ENCODE results near the gene OR52E4. TPM values are rescaled to one million over a fixed set of nuclear protein-coding genes. Genes with fewer than 3 reads are reported as not detected.

OR52E4 gene
- total RNA-seq, 1 donor from 2014 or later: not detected

GRCh38 chr11:5928271-5928670 lies 47.8 kb downstream of the OR52E4 start:
- no peaks in the 10 kb centered on the region for H3K4me1 ChIP-seq
- no peak overlapping the region for H3K4me3 ChIP-seq
- no peaks in the 10 kb centered on the region for H3K27me3 ChIP-seq (ENCODE audit: low read depth)
- H3K36me3 ChIP-seq: no peaks in the 10 kb centered on the region
- no peaks in the 10 kb centered on the region for H3K9me3 ChIP-seq
- no peak for TF ChIP-seq CTCF (IDR thresholded peaks at IDR 0.05)
- ATAC-seq (no peak), DNase-seq (no peak)
- intact Hi-C loops (cut with DNase I): no loop called here
- H3K27ac ChIP-seq: no peak overlapping the region

DNA sequence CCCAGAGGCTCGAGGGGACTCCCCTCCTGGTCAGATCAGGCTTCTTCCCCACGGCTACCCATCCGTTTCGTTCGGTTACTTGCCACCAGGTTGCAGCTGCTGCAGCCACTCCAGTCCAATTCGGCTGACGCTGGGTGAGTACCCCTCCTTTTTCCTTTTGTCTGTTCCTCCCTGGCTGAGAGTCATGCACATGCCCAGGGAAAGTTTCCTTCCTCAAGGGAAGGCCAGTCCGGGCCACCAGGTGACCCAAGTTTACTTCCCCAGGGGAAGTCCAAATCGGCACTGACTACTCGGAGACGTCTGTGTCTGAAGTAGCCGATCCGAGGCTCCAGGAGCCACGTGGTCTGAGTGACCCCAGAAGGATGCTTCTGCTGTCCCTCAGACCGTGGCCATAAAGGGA lies 48.4 kb downstream of the OR52E4 start:
- TF ChIP-seq CTCF (IDR thresholded peaks at IDR 0.05): no peak
- Histone ChIP-seq H3K9me3 (no peaks in the 10 kb centered on the region), H3K36me3 (no peaks in the 10 kb centered on the region), H3K27ac (no peak overlapping the region), H3K4me1 (no peaks in the 10 kb centered on the region), H3K4me3 (no peak overlapping the region), H3K27me3 (ENCODE audit: low read depth) (no peaks in the 10 kb centered on the region)
- intact Hi-C loops (cut with DNase I): no loop called here
- ATAC-seq: no peak
- no peak for DNase-seq

DNA sequence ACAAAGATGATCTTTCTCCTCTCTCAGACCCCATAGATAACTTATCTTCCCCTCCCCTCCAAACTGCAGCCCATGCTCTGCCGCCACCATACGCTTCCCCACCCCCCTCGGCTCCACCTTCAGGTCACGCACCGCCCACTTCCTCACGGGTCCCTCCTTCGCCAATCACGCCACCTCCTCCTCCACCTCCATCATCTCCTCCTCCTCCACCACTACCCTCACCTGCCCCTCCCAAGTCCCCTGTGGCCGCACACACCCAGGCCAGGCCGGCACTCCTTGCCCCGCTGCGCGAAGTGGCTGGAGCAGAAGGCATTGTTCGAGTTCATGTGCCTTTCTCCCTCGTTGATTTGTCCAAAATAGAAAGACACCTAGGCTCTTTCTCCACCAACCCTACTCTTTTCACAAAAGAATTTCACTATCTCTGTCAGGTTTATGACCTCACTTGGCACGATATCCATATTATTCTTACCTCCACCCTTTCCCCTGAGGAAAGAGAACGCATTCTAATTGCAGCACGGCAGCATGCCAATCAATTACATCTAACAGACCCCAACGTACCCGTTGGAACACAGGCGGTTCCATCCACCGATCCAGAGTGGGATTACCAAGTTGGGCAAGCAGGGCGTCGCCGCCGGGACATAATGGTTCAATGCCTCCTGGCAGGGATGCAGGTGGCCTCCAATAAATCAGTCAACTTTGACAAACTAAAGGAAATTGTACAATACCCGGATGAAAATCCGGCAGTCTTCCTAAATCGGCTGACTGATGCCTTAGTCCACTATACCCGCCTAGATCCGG lies 49.3 kb downstream of the OR52E4 start:
- Histone ChIP-seq H3K9me3 (no peaks in the 10 kb centered on the region), H3K4me1 (no peaks in the 10 kb centered on the region), H3K27me3 (ENCODE audit: low read depth) (no peaks in the 10 kb centered on the region), H3K27ac (no peak overlapping the region), H3K36me3 (no peaks in the 10 kb centered on the region), H3K4me3 (no peak overlapping the region)
- intact Hi-C loops (cut with DNase I): no loop called here
- no peak for DNase-seq
- ATAC-seq: no peak
- no peak for TF ChIP-seq CTCF (IDR thresholded peaks at IDR 0.05)

DNA sequence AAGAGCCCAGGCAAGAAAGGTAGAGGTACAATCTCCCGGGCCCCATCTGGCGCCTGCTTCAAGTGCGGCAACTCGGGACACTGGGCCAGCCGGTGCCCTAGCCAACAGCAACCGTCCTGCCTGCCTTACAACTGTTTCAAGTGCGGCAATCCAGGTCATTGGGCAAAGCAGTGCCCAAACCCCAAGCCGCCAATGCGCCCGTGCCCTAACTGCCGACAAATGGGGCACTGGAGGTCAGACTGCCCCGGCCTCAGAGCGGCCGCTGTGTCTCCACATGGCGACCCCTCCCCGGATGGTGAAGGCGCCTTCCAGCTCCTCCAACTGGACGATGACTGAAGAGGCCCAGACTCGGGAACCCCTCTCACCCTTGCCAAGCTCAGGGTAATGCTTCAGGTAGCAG lies 50.2 kb downstream of the OR52E4 start:
- ATAC-seq (no peak), DNase-seq (no peak)
- no peaks in the 10 kb centered on the region for H3K27me3 ChIP-seq (ENCODE audit: low read depth)

GRCh38 chr11:5931061-5931460 lies 50.6 kb downstream of the OR52E4 start:
- ATAC-seq (no peak), DNase-seq (no peak)
- Histone ChIP-seq H3K27me3 (ENCODE audit: low read depth) (no peaks in the 10 kb centered on the region), H3K36me3 (no peaks in the 10 kb centered on the region), H3K9me3 (no peaks in the 10 kb centered on the region), H3K4me3 (no peak overlapping the region), H3K4me1 (no peaks in the 10 kb centered on the region), H3K27ac (no peak overlapping the region)
- intact Hi-C loops (cut with DNase I): no loop called here
- no peak for TF ChIP-seq CTCF (IDR thresholded peaks at IDR 0.05)

More for the DNA sequence above, 50.2 kb downstream of the OR52E4 start:
- Histone ChIP-seq H3K9me3 (no peaks in the 10 kb centered on the region), H3K4me3 (no peak overlapping the region), H3K36me3 (no peaks in the 10 kb centered on the region), H3K4me1 (no peaks in the 10 kb centered on the region), H3K27ac (no peak overlapping the region)
- TF ChIP-seq CTCF (IDR thresholded peaks at IDR 0.05): no peak
- intact Hi-C loops (cut with DNase I): no loop called here
